Liver (tissue), 9 donors: ENCODE measurements around the gene CMIP. TPM values are rescaled to one million over a fixed set of nuclear protein-coding genes. Genes with fewer than 3 reads are reported as not detected.

Experiments used
- DNase-seq: peaks from one replicate; pipeline ENCODE4 v3.0.0-alpha.2; 2017; ENCODE audit warnings: low spot score
- H3K27ac ChIP-seq, 2 donors: one replicate each; pipeline ENCODE4 v1.7.0; 2013; ENCODE audit warnings: inconsistent platforms in 2 of 2, low read length in 2 of 2, control low read depth in 1 of 2, low read depth in 1 of 2, mild to moderate bottlenecking in 1 of 2
- H3K27me3 ChIP-seq, 4 donors: one replicate each; pipeline versions ENCODE4 v1.6.1 to v1.7.0; 2013; ENCODE audit warnings: low read length in 3 of 4, inconsistent platforms in 1 of 4, mild to moderate bottlenecking in 1 of 4, moderate library complexity in 1 of 4; ENCODE audit not compliant: control insufficient read depth in 4 of 4, insufficient read depth in 4 of 4
- H3K36me3 ChIP-seq, 4 donors: one replicate each; pipeline versions ENCODE4 v1.6.1 to v1.7.0; 2013; ENCODE audit warnings: low read length in 3 of 4, mild to moderate bottlenecking in 3 of 4, low read depth in 1 of 4, moderate library complexity in 1 of 4; ENCODE audit not compliant: control insufficient read depth in 4 of 4, insufficient read depth in 3 of 4
- H3K4me1 ChIP-seq, 4 donors: one replicate each; pipeline versions ENCODE4 v1.6.1 to v1.7.0; 2013; ENCODE audit warnings: low read length in 3 of 4, mild to moderate bottlenecking in 3 of 4, moderate library complexity in 1 of 4; ENCODE audit not compliant: control insufficient read depth in 4 of 4, insufficient read depth in 4 of 4
- H3K4me3 ChIP-seq, 3 donors: one replicate each; pipeline versions ENCODE4 v1.6.1 to v1.7.0; 2013; ENCODE audit warnings: low read length in 3 of 3, control low read depth in 1 of 3, low read depth in 1 of 3, mild to moderate bottlenecking in 1 of 3
- H3K9ac ChIP-seq, 2 donors: one replicate each; pipeline ENCODE4 v1.7.0; 2013; ENCODE audit warnings: low read length in 2 of 2, mild to moderate bottlenecking in 2 of 2, moderate library complexity in 2 of 2, control low read depth in 1 of 2, low read depth in 1 of 2
- H3K9me3 ChIP-seq, 4 donors: one replicate each; pipeline versions ENCODE4 v1.6.1 to v1.7.0; 2013; ENCODE audit warnings: low read length in 3 of 4; ENCODE audit not compliant: control insufficient read depth in 4 of 4
- EGR1 ChIP-seq, 2 donors: IDR thresholded peaks; 2 replicates each; pipeline ENCODE4 v1.6.1; 2016 to 2018; ENCODE audit warnings: antibody characterized with exemption in 2 of 2, low read depth in 2 of 2
- FOXA1 ChIP-seq: IDR thresholded peaks from 2 replicates; pipeline ENCODE4 v1.6.1; 2016; ENCODE audit warnings: antibody characterized with exemption
- FOXA2 ChIP-seq: IDR thresholded peaks from 2 replicates; pipeline ENCODE4 v1.6.1; 2016; ENCODE audit warnings: antibody characterized with exemption
- GABPA ChIP-seq, 2 donors: IDR thresholded peaks in 1 of 2; conservative IDR thresholded peaks in 1 of 2; 2 replicates each; pipeline ENCODE4 v1.6.1; 2016; ENCODE audit warnings: antibody characterized with exemption in 2 of 2, mild to moderate bottlenecking in 1 of 2, moderate library complexity in 1 of 2
- NR2F2 ChIP-seq: IDR thresholded peaks from 2 replicates; pipeline ENCODE4 v1.6.1; 2016; ENCODE audit warnings: antibody characterized with exemption
- REST ChIP-seq: IDR thresholded peaks from 2 replicates; pipeline ENCODE4 v1.6.1; 2016; ENCODE audit warnings: antibody characterized with exemption, mild to moderate bottlenecking
- RXRA ChIP-seq, 2 donors: IDR thresholded peaks; 2 replicates each; pipeline ENCODE4 v1.6.1; 2017 to 2018; ENCODE audit warnings: antibody characterized with exemption in 2 of 2, mild to moderate bottlenecking in 1 of 2
- SP1 ChIP-seq: IDR thresholded peaks from 2 replicates; pipeline ENCODE4 v1.6.1; 2018; ENCODE audit warnings: antibody characterized with exemption, mild to moderate bottlenecking
- TAF1 ChIP-seq: conservative IDR thresholded peaks from 2 replicates; pipeline ENCODE4 v1.6.1; 2016; ENCODE audit warnings: antibody characterized with exemption, mild to moderate bottlenecking
- YY1 ChIP-seq: IDR thresholded peaks from 2 replicates; pipeline ENCODE4 v1.6.1; 2016; ENCODE audit warnings: antibody characterized with exemption, mild to moderate bottlenecking
- WGBS: extraction: QIAGEN DNeasy Blood & Tissue Kit; methylation state at CpG from one replicate; pipeline ENCODE4 v1.1.7; 2013; 5-methylcytosine and 5-hydroxymethylcytosine counted together
- polyA plus RNA-seq, 2 donors: library from polyadenylated mRNA; stranded (reverse) in 1 of 2; unstranded in 1 of 2; fragments of 200-250 nt in 1 of 2; fragments of >200 nt in 1 of 2; fragmentation: Nextera tagmentation in 1 of 2; extraction: Ambion mirVana in 1 of 2; gene quantifications; one replicate each; pipeline versions ENCODE4 v1.2.1 to v1.2.3, GENCODE V29; 2013 to 2015
- total RNA-seq, 2 donors: library from RNA; depleted of rRNA; stranded (reverse); fragments of >200 nt; gene quantifications; one replicate each; pipeline ENCODE4 v1.2.3, GENCODE V29; 2014
- TF ChIP-seq, protein P1 (sequence below): fragments of 150-350 bp; IDR thresholded peaks from 2 replicates; pipeline ENCODE4 v1.5.1; 2017; ENCODE audit warnings: improper control_type of control experiment, low read depth, low read length; ENCODE audit not compliant: missing input control
- TF ChIP-seq, protein P2 (sequence below): IDR thresholded peaks from 2 replicates; pipeline ENCODE4 v1.6.1; 2016; ENCODE audit warnings: antibody characterized with exemption
- TF ChIP-seq, protein P3 (sequence below): IDR thresholded peaks from 2 replicates; pipeline ENCODE4 v1.6.1; 2016; ENCODE audit warnings: antibody characterized with exemption
- TF ChIP-seq, protein P4 (sequence below): IDR thresholded peaks from 2 replicates; pipeline ENCODE4 v1.6.1; 2016; ENCODE audit warnings: antibody characterized with exemption
- donor health status: healthy.
- donor health status: healthy.
- donor health status: healthy.
- donor health status: healthy.
- donor health status: healthy.

CMIP gene
- total and polyA plus RNA-seq, 4 donors = 1.7 to 15.6 (median 10.1) TPM

DNA sequence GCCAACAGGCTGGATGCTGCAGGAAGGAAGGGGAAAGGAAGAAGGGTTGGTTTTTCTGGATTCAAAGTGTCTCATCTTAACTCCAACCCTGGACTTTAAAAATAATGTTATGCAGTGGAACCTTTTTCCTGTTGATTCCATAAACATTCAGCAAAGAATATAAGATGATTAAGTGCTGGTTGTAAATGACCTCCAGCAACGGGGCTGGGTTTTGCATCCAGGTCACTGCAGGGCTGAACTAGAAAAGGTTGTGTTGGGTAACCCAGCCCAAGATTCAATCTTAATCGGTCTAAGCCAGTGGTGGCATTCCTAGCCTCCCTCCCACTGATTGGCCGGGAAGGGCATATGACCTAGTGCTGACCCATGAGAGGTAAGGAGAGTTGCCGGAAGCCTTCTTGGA is 300.3 kb downstream of the CMIP start (continued):
- TF ChIP-seq, protein P1, sequence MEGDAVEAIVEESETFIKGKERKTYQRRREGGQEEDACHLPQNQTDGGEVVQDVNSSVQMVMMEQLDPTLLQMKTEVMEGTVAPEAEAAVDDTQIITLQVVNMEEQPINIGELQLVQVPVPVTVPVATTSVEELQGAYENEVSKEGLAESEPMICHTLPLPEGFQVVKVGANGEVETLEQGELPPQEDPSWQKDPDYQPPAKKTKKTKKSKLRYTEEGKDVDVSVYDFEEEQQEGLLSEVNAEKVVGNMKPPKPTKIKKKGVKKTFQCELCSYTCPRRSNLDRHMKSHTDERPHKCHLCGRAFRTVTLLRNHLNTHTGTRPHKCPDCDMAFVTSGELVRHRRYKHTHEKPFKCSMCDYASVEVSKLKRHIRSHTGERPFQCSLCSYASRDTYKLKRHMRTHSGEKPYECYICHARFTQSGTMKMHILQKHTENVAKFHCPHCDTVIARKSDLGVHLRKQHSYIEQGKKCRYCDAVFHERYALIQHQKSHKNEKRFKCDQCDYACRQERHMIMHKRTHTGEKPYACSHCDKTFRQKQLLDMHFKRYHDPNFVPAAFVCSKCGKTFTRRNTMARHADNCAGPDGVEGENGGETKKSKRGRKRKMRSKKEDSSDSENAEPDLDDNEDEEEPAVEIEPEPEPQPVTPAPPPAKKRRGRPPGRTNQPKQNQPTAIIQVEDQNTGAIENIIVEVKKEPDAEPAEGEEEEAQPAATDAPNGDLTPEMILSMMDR = no peak

DNA sequence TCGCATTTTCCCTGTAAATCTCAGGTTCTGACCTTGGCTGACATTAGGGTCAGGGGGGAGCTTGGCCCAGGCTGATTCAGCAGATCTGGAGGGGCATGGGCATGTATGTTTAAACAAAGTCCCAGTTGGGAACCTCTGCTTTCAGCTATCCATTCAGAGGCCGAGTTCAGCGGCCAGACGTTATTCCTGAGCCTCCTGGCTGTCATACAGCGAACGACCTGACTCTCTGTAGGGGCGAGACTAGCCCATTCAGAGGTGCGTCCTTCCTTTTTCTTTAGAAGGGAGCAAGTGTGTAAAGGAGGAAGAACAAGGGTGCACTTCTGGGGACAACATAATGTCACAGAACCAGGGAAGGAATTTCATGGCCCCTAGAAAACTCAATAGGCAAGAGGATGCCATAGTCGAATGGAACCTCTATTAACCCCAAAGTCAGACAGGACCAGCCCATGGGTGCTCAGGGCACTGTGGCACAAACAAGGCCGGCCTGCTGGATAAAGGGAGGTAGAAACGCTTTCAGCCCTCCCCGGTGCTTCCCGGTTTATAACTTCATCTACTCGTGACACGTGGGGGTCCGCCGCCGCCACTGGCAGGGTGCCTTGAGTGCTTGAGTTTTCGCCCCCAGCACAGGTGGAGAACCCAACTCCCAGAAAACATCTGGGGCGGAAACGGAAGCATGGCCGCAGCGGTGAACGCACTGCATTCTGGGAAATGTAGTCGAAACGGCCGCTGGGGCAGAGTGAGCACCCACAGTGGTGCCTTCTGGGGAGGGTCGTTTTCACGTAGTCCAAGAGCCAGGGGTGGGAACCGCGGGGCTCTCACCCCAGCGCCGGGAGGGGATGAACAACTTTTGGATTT is 301.3 kb downstream of the CMIP start:
- Histone ChIP-seq H3K36me3 (no peaks in the 10 kb centered on the region), H3K4me3 (peak overlapping the region; percentile 30 to 66 (median 44)), H3K9me3 (no peaks in the 10 kb centered on the region), H3K27me3 (no peaks in the 10 kb centered on the region), H3K27ac (no peak overlapping the region), H3K9ac (no peak overlapping the region), H3K4me1 (peaks cover 0 to 9% (median 2%) of the 10 kb centered on the region in 4 donors)
- DNase-seq = peak; percentile 76
- 20% methylated on average over 33 of the region's 33 CpGs for WGBS
- TF ChIP-seq TAF1 = no peak
- TF ChIP-seq, protein P2, sequence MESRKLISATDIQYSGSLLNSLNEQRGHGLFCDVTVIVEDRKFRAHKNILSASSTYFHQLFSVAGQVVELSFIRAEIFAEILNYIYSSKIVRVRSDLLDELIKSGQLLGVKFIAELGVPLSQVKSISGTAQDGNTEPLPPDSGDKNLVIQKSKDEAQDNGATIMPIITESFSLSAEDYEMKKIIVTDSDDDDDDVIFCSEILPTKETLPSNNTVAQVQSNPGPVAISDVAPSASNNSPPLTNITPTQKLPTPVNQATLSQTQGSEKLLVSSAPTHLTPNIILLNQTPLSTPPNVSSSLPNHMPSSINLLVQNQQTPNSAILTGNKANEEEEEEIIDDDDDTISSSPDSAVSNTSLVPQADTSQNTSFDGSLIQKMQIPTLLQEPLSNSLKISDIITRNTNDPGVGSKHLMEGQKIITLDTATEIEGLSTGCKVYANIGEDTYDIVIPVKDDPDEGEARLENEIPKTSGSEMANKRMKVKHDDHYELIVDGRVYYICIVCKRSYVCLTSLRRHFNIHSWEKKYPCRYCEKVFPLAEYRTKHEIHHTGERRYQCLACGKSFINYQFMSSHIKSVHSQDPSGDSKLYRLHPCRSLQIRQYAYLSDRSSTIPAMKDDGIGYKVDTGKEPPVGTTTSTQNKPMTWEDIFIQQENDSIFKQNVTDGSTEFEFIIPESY = no peak
- TF ChIP-seq, protein P3, sequence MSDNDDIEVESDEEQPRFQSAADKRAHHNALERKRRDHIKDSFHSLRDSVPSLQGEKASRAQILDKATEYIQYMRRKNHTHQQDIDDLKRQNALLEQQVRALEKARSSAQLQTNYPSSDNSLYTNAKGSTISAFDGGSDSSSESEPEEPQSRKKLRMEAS = no peak
- TF ChIP-seq, protein P4, sequence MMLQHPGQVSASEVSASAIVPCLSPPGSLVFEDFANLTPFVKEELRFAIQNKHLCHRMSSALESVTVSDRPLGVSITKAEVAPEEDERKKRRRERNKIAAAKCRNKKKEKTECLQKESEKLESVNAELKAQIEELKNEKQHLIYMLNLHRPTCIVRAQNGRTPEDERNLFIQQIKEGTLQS = no peak
- TF ChIP-seq YY1 = peak; percentile 94
- no peak for TF ChIP-seq REST
- TF ChIP-seq FOXA2 = no peak
- peak; percentile 85 to 96 for TF ChIP-seq GABPA (IDR thresholded peaks at IDR 0.05 in 1 of 2, conservative IDR thresholded peaks at IDR 0.05 in 1 of 2)
- TF ChIP-seq NR2F2 = no peak
- TF ChIP-seq, protein P1 = no peak
- no peak for TF ChIP-seq FOXA1
- no peak for TF ChIP-seq EGR1 (IDR thresholded peaks at IDR 0.05; ENCODE audit: low read depth in 2 of 2)
- no peak for TF ChIP-seq RXRA (IDR thresholded peaks at IDR 0.05)
- no peak for TF ChIP-seq SP1
